ENCODE data around the gene HEXB. TPM values are rescaled to one million over a fixed set of nuclear protein-coding genes. Genes with fewer than 3 reads are reported as not detected.

The HEXB gene
- total and polyA plus RNA-seq, 2 donors (not counting 3 experiments of a cell fraction or from before 2014, with no cell fraction given): 128 to 182 TPM

DNA sequence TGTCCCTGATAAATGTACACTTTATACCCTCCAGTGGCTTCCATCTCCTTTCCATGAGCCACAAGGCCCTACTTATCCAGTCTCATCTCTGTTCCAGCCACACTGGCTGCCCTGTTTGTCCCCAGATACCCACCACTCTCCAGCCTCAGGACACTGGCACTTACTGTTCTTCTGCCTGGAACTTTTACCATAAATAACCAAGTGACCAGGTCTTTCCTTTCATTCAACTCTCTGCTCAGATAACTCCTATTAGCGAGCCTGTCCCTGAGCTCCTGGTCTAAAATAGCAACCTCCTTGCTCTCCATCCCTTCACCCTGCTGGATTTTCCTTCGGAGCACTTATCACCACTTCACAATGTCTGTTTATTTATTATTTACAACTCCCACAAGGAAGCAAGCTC, 27.9 kb upstream of the HEXB start:
- Histone ChIP-seq H3K9me1 (replicated peaks; ENCODE audit: control insufficient read depth, extremely low read depth, insufficient read depth, low read length) (no peaks in the 10 kb centered on the region), H3K9me3 (replicated peaks; ENCODE audit: control insufficient read depth, insufficient read depth, low read length) (no peaks in the 10 kb centered on the region), H3K9ac (replicated peaks; ENCODE audit: extremely low read depth, insufficient read depth, low read length) (no peak overlapping the region), H3K79me2 (ENCODE audit: control insufficient read depth, insufficient read depth, low read length) (no peaks in the 10 kb centered on the region), H3K27me3 (ENCODE audit: control insufficient read depth in 2 of 2, insufficient read depth in 2 of 2, low read length in 2 of 2) (no peaks in the 10 kb centered on the region), H3K27ac (ENCODE audit: insufficient read depth, low read depth, low read length) (no peak overlapping the region), H3K36me3 (ENCODE audit: control insufficient read depth in 2 of 2, extremely low read depth in 1 of 2, insufficient read depth in 2 of 2, low read length in 2 of 2) (no peaks in the 10 kb centered on the region), H3K4me1 (ENCODE audit: control insufficient read depth, extremely low read depth, insufficient read depth, low read length) (peaks cover 2% of the 10 kb centered on the region), H3K4me2 (ENCODE audit: insufficient read depth, low read length) (no peak overlapping the region), H2AFZ (ENCODE audit: low read depth, low read length) (no peak overlapping the region), H3K4me3 (replicated peaks in 1 of 3; ENCODE audit: insufficient read depth in 1 of 3, low read depth in 1 of 3, low read length in 3 of 3) (no peak overlapping the region), H4K20me1 (replicated peaks; ENCODE audit: control insufficient read depth, extremely low read depth, insufficient read depth, low read length) (no peaks in the 10 kb centered on the region)
- no TSS peak for BruUV-seq (replicated peaks)
- ChIA-PET CTCF (interaction anchor here (0.9 kb wide), 1 partner anchor 755 kb away, joined by 3 read pairs; no protein-coding TSS in a partner anchor), POLR2A (no interaction called here)
- no peak for TF ChIP-seq GATA2 (IDR thresholded peaks at IDR 0.05; ENCODE audit: insufficient read depth, insufficient read length, low read depth, low read length)
- no peak for TF ChIP-seq FOS (IDR thresholded peaks at IDR 0.05; ENCODE audit: borderline replicate concordance, insufficient read depth, low read length)
- TF ChIP-seq JUN (IDR thresholded peaks at IDR 0.05; ENCODE audit: borderline replicate concordance, insufficient read depth, insufficient read length, low read depth): no peak
- no peak for TF ChIP-seq POLR2A (IDR thresholded peaks at IDR 0.05; ENCODE audit: low read depth, low read length)
- TF ChIP-seq MYC (IDR thresholded peaks at IDR 0.05; ENCODE audit: low read depth, low read length): no peak
- no peak for TF ChIP-seq MAX (IDR thresholded peaks at IDR 0.05; ENCODE audit: insufficient read depth, insufficient read length)
- intact Hi-C loops (cut with micrococcal nuclease): no loop called here
- FAIRE-seq (no peak), DNase-seq (ENCODE audit: low read depth, low spot score) (no peak)
- dilution Hi-C loops (cut with MboI; ENCODE audit: extremely low pct_ligation_motif_present, low sequenced_read_pairs): no loop called here

GRCh38 chr5:74659172-74659571, 25.9 kb upstream of the HEXB start:
- Histone ChIP-seq H3K4me3 (replicated peaks in 1 of 3; ENCODE audit: insufficient read depth in 1 of 3, low read depth in 1 of 3, low read length in 3 of 3) (no peak overlapping the region), H3K27me3 (ENCODE audit: control insufficient read depth in 2 of 2, insufficient read depth in 2 of 2, low read length in 2 of 2) (peaks cover 0 to 2% of the 10 kb centered on the region in 2 experiments), H3K4me1 (ENCODE audit: control insufficient read depth, extremely low read depth, insufficient read depth, low read length) (peaks cover 2% of the 10 kb centered on the region), H3K36me3 (ENCODE audit: control insufficient read depth in 2 of 2, extremely low read depth in 1 of 2, insufficient read depth in 2 of 2, low read length in 2 of 2) (no peaks in the 10 kb centered on the region), H3K9me1 (replicated peaks; ENCODE audit: control insufficient read depth, extremely low read depth, insufficient read depth, low read length) (no peaks in the 10 kb centered on the region), H3K9me3 (replicated peaks; ENCODE audit: control insufficient read depth, insufficient read depth, low read length) (no peaks in the 10 kb centered on the region), H2AFZ (ENCODE audit: low read depth, low read length) (no peak overlapping the region), H4K20me1 (replicated peaks; ENCODE audit: control insufficient read depth, extremely low read depth, insufficient read depth, low read length) (no peaks in the 10 kb centered on the region), H3K27ac (ENCODE audit: insufficient read depth, low read depth, low read length) (no peak overlapping the region), H3K79me2 (ENCODE audit: control insufficient read depth, insufficient read depth, low read length) (no peaks in the 10 kb centered on the region), H3K9ac (replicated peaks; ENCODE audit: extremely low read depth, insufficient read depth, low read length) (no peak overlapping the region), H3K4me2 (ENCODE audit: insufficient read depth, low read length) (no peak overlapping the region)
- no TSS peak for BruUV-seq (replicated peaks)
- ChIA-PET CTCF (interaction anchor here (1.5 kb wide), 1 partner anchor 16 kb away, joined by 4 read pairs; no protein-coding TSS in a partner anchor), POLR2A (no interaction called here)
- dilution Hi-C loops (cut with MboI; ENCODE audit: extremely low pct_ligation_motif_present, low sequenced_read_pairs): no loop called here
- TF ChIP-seq JUN (IDR thresholded peaks at IDR 0.05; ENCODE audit: borderline replicate concordance, insufficient read depth, insufficient read length, low read depth) (no peak), POLR2AphosphoS5 (IDR thresholded peaks at IDR 0.05; ENCODE audit: insufficient read depth, low read depth, low read length) (no peak), MAX (IDR thresholded peaks at IDR 0.05; ENCODE audit: insufficient read depth, insufficient read length) (no peak), EZH2 (IDR thresholded peaks at IDR 0.05; ENCODE audit: borderline replicate concordance, low read depth, low read length, severe bottlenecking) (no peak), GATA2 (IDR thresholded peaks at IDR 0.05; ENCODE audit: insufficient read depth, insufficient read length, low read depth, low read length) (no peak), CTCF (IDR thresholded peaks at IDR 0.05; ENCODE audit: extremely low read depth in 1 of 2, insufficient read depth in 1 of 2, low read depth in 1 of 2, low read length in 2 of 2) (no peak), MYC (IDR thresholded peaks at IDR 0.05; ENCODE audit: low read depth, low read length) (no peak), POLR2A (IDR thresholded peaks at IDR 0.05; ENCODE audit: low read depth, low read length) (no peak), FOS (IDR thresholded peaks at IDR 0.05; ENCODE audit: borderline replicate concordance, insufficient read depth, low read length) (no peak)
- intact Hi-C loops (cut with micrococcal nuclease): no loop called here
- FAIRE-seq (no peak), DNase-seq (ENCODE audit: low read depth, low spot score) (no peak)
